NCI-H128 (cell line): ENCODE data around the gene CUL4A.
"Not testable (repeated sequence)": the region's sequence is repeated elsewhere in the genome, so short reads cannot be mapped to it uniquely, and the experiment has no call there.

Source experiments
- DNase-seq: peaks from one replicate; lab custom pipeline; 2025; ENCODE audit not compliant: unreplicated experiment; lab: John Stamatoyannopoulos, UW

Gene CUL4A

GRCh38 chr13:113283904-113284303, 74.5 kb downstream of the CUL4A start:
- no peak for DNase-seq

DNA sequence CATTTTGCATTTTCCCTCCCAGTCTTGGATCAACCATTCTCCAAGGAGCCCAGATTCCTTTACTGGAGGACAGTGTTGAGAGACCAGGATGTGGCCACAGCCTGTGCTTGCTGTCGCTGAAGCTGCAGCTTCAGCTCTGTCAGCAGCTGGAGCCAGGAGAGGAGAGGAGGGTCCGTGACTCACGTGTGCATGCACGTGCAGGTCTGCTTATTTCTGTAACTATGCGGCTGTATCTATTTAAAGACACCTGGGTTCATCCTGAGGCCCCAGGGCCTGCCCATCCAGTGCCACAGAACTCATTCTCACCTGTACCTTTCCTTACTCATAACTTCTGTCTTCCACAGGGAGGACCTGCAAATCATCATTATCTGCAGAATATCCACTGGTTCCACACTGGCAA, 79.5 kb downstream of the CUL4A start:
- no peak for DNase-seq

- no peak for DNase-seq
These were observed 81.7 kb downstream of the CUL4A start for GRCh38 chr13:113291129-113291528.

DNA sequence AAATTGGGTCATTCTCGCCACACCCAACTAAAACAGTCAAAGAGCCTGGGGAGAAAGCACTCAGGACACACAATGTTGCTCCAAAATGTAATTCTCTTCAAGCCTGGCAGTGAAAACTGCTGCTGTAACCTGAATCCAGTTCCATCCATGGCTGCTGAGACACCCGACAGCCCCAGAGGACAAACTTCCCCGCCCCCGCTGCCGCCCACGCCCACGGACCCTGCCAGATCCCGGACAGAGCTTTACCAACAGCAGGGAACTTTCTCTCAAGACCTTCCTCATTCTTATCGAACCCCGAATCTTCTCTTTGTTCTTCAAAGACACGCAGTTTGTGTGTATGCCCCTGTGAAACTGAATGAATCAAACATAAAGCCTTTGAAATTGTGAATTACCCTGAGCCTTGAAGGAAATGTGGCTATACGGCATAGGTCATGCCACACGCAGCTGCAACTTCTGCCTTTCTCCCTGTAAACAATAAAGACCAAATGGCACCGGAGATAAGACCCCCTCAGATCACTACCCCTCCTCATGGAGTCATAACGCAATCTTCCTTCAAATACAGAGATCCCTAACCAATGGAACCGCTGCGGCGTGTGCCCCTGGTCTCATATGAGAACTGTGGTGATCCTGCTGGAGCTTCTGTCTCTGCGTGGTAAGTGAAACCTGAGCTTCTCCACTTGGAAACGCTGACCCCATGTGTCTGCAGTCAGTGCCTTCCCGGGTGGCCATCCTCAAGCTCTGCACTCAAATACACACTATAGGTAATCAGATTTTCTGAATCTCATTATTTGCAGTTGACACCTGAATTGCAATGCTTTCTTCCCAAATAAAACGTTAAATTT, 82.8 kb downstream of the CUL4A start:
- DNase-seq, result no peak

DNA sequence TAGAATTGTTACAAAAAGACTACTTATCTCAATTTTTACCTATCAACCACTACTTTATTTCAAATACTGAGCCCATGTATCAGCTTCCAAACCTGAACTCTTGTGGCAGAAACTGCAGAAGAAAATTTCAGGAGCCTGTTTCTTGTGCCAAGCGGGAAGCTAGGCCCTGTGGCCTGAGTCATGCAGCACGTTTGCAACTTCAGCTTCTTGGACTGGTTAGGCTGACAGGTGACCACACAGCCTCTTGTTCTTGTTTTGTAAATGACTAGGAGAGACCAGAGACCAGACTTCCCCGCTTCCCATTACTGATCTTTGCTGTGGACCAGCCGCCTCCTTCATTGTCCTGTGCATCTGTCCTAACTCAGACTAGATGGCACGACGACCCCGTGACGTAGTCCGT, 84.3 kb downstream of the CUL4A start:
- no peak for DNase-seq

DNA sequence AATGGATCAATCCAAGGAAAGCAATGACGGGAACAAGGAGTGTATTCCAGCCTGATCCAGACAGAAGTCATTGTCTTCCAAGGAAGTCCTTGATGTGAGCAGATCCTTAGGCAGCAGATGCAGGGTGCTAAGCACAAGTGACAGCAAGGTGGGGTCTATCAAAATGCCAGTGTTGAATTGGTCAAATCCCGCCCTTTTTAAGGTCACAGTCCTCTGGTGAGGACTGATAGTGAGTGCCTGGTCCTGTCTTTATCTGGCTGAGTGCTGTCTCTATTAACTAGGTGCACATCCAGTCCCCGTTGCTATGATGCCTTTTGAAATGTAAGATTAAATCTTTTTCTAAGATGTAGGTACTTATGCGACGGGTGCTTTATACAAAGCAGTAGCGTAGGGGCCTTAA, 86.4 kb downstream of the CUL4A start:
- DNase-seq, result no peak

DNA sequence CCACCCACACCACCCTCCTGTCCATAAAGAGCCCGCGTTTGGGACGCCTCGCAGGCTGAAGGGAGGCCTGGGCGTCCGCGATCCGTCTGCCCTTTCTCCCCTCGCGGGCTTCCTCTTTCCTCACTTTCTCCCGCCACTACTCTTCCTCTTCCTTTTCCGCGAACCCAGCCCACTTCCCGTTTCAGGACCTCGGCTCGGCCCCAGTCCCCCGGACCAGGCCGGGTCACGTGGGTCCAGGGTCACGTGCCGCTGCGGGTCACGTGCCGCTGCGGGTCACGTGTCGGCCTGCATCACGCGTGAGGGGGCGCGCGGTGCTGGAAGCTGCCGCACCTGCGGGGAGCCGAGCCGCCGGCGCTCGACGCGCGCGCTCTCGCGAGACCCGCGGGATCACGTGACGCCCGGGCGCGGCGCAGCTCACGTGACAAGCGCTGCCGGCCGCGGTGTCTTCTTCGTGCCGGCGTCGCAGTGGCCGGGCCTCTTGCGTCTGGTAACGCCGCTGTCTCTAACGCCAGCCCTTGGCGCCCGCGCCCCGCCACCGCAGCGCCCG, 87.5 kb downstream of the CUL4A start, which contains the start of gene LAMP1:
Gene LAMP1 (plus strand): TSS at position 417 of the 547 bp plus-strand sequence. CDS start 196 bp downstream, outside the sequence.
- peak; percentile 81 for DNase-seq

DNA sequence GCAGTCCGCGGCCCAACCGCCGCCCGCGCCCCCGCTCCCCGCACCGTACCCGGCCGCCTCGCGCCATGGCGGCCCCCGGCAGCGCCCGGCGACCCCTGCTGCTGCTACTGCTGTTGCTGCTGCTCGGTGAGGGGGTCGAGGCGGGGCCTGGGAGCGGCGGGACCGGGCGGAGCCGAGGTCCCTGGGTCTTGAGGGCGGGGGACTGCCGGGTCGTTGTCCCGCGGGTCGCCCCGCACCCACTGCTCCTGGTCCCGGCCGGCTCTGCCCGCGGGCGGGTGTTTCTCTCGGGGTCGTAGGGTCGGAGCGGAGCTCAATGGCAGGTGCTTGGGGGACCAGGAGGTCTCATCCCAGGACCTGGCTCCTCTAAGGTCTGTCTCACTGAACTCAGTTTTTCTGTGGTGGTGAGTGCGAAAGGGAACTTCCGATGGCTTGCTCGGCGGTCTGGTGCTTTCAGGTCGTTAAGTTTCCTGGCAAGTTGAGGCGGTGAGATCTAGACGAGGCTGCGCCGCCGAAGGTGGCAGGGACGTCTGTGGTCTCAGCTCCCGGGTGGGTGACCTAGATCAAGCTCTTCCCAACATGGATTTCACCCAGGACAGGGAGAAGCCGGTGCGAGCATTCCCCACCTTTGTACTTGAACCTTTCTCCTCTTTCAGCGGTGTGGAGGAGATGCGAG, 88.1 kb downstream of the CUL4A start:
- no peak for DNase-seq

DNA sequence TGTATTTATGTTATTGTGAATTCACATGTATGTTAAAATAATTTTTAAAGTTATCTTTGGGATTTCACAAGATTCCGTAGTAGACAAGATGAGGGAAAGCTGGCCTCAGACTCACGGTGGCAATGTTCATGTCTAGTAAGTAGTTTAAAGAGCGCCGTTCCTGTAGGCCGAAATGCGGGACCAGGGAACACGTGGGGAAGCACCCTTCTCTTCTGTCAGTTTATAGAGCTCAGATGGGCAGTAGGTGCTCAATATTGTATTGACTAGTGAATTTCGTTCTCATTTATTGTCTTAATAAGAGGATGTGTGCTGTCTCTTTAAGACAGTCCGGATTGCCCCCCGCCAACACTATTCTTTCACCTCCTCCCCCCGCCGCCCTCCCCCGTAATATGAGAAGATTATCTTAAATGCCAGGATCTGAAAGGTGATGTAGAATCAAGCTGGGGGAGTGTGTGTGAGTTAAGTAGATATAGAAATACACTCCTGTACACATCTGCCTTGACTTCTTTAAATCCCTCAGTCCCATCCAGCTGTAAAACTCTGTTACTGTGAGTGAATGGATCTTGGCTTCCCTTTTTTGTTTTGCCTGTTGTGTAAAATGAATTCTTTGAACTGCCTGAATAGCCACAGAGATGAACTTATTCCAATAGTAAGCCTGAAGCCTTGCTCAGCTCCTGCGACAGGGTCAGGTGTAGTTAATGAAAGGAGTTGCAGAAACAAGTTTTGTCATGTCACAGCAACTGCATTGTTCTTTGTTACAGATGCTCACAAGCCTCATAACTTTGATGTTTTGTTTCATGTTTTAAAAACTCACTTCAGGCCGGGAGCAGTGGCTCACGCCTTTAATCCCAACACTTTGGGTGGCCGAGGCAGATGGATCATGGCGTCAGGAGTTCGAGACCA, 88.9 kb downstream of the CUL4A start:
- no peak for DNase-seq

DNA sequence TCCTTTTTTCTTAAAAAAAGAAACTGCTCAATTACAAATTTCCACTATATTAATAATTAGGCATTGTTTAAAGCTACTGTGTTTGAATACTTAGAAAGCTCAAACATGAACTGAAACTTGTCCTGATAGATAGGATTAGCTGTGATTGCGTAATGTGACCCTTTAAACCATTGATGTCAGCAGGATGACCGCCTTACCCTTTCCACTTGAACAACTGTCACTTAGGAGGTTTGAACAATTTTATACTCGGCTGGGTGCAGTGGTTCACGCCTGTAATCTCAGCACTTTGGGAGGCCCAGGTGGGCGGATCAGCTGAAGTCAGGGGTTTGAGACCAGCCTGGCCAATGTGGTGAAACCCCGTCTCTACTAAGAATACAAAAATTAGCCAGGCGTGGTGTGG, 90.5 kb downstream of the CUL4A start:
- no peak for DNase-seq

GRCh38 chr13:113302986-113303385, 93.6 kb downstream of the CUL4A start:
- DNase-seq, result no peak

DNA sequence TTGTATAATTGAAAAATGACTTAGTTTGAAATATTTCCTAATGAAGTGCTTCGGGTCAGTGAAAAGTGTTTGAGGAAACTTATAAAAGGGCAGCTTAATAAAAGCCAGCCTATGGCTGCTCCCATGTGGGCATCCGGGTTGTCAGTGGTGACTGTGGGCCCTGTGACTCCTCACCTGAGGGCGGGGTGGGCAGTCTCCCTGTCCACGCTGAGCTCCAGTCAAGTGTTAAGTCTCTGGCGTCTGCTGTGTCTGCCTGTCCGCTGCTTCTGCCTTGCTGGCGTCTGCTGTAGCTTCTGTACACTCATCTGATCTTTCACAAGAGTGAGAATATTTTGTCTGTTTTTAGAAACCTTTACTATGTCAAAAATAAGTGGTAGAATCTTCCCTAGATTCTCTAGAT, 94.7 kb downstream of the CUL4A start:
- no peak for DNase-seq

GRCh38 chr13:113305208-113305607, 95.8 kb downstream of the CUL4A start:
- DNase-seq, result no peak

- no peak for DNase-seq
These were observed 98.1 kb downstream of the CUL4A start for GRCh38 chr13:113307491-113307890.

DNA sequence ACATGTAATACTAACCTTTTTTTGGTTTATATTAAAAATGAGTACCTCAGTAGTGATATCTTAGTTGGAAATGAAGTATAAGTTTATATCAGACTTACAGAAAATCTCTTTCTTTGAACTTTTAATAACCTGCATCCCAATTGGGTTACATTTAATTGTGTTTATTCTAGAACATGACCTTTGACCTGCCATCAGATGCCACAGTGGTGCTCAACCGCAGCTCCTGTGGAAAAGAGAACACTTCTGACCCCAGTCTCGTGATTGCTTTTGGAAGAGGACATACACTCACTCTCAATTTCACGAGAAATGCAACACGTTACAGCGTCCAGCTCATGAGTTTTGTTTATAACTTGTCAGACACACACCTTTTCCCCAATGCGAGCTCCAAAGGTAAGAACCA, 100.1 kb downstream of the CUL4A start:
- DNase-seq, result no peak

DNA sequence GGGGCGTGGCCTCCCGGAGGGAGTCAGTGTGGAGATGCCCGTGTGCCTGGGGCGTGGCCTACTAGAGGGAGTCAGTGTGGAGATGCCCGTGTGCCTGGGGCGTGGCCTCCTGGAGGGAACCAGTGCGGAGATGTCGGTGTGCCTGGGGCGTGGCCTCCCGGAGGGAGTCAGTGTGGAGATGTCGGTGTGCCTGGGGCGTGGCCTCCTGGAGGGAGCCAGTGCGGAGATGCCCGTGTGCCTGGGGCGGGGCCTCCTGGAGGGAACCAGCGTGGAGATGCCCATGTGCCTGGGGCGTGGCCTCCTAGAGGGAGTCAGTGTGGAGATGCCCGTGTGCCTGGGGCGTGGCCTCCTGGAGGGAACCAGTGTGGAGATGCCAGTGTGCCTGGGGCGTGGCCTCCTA, 104.7 kb downstream of the CUL4A start:
- not testable (repeated sequence) for DNase-seq

- DNase-seq, result not testable (repeated sequence)
These were observed 105.6 kb downstream of the CUL4A start for GRCh38 chr13:113314895-113315470.

DNA sequence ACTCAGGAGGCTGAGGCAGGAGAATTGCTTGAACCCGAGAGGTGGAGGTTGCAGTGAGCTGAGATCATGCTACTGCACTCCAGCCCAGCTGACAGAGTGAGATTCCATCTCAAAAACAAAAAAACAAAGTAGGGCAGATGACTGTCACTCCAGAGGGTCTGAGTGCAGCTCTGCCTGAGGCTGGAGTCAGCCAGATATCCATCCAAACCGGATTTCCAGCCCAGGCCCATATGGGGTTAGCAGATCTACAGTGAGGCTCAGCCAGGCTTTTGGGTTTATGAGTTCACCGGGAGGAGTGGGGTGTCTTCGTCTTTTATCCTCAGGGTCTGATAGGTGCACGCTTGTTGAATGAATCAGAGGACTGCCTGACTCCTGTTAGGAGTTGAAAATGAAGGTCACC, 106.6 kb downstream of the CUL4A start:
- DNase-seq, result no peak
